HCT116 (cell line): ENCODE data around the gene INKA2. TPM values are rescaled to one million over a fixed set of nuclear protein-coding genes. Genes with fewer than 3 reads are reported as not detected.

Experiments used
- ATAC-seq: fragments of 200-7000 bp; cut with Tn5 transposase; 2 replicates; pipeline ENCODE4 v1.9.1; 2020; ENCODE audit warnings: mild to moderate bottlenecking, moderate library complexity
- BruUV-seq: library from RNA; stranded (reverse); fragments of 400-500 nt; replicated peaks from 2 replicates; lab custom pipeline; 2021; lab: Mats Ljungman, UMichigan
- CTCF ChIA-PET: fragments of 300-600 bp; sonication (Branson Sonifier 250); formaldehyde crosslinking; loops from one replicate; lab custom pipeline; 2021; ENCODE audit warnings: antibody characterized with exemption; lab: Charles Lee
- POLR2A ChIA-PET: fragments of 300-600, 350-600 bp; sonication (Branson Sonifier 250); formaldehyde crosslinking; loops from one replicate; lab custom pipeline; 2021; ENCODE audit warnings: antibody characterized with exemption; lab: Charles Lee
- RAD21 ChIA-PET, 2 experiments: fragments of 300-600 bp; sonication (Branson Sonifier 250); formaldehyde crosslinking; loops; one replicate each; lab custom pipeline; 2023; ENCODE audit warnings: low total read pairs in 2 of 2; ENCODE audit not compliant: uncharacterized antibody in 2 of 2, unreplicated experiment in 2 of 2, low non-redundant PET in 1 of 2; lab: Charles Lee
- DNase-seq: peaks from one replicate; pipeline ENCODE4 v3.0.0-alpha.2; 2010; ENCODE audit warnings: low read depth, low spot score
- H2AFZ ChIP-seq: fragments of 200-600 bp; shearing (Covaris generic), sonication (generic); 2 replicates; pipeline ENCODE4 v1.6.1; 2017; ENCODE audit warnings: low read depth, mixed run types, mixed read lengths, antibody characterized with exemption, low read length; ENCODE audit not compliant: poor library complexity, severe bottlenecking
- H3K27ac ChIP-seq: 2 replicates; pipeline ENCODE4 v1.5.1; 2012; ENCODE audit warnings: low read depth, low read length
- H3K27me3 ChIP-seq: fragments of 200-600 bp; sonication (generic); 2 replicates; pipeline ENCODE4 v1.6.1; 2016; ENCODE audit warnings: mixed run types, low read length, mixed read lengths; ENCODE audit not compliant: insufficient read depth
- H3K36me3 ChIP-seq, 2 experiments: fragments of 200-500 bp in 1 of 2; fragments of 200-600 bp in 1 of 2; sonication (Bioruptor generic) in 1 of 2; sonication (generic) in 1 of 2; 2 replicates each; pipeline versions ENCODE4 v1.5.1 to v1.6.1; 2014 to 2016; ENCODE audit warnings: low read length in 2 of 2, inconsistent platforms in 1 of 2, mixed read lengths in 1 of 2, mixed run types in 1 of 2; ENCODE audit not compliant: insufficient read depth in 2 of 2, control insufficient read depth in 1 of 2
- H3K4me1 ChIP-seq, 2 experiments: fragments of 200-600 bp in 1 of 2; sonication (generic) in 1 of 2; 2 replicates each; pipeline versions ENCODE4 v1.5.1 to v1.6.1; 2012 to 2017; ENCODE audit warnings: low read length in 2 of 2, inconsistent platforms in 1 of 2, mild to moderate bottlenecking in 1 of 2, mixed read lengths in 1 of 2, mixed run types in 1 of 2, moderate library complexity in 1 of 2; ENCODE audit not compliant: insufficient read depth in 2 of 2, control insufficient read depth in 1 of 2
- H3K4me2 ChIP-seq: fragments of 200-600 bp; sonication (generic); 2 replicates; pipeline ENCODE4 v1.6.1; 2017; ENCODE audit warnings: mixed run types, low read length, mixed read lengths
- H3K4me3 ChIP-seq, 2 experiments: fragments of 200-600 bp in 1 of 2; sonication (generic) in 1 of 2; replicated peaks in 1 of 2; 2 replicates each; pipeline ENCODE4 v1.5.1; 2011 to 2016; ENCODE audit warnings: low read length in 2 of 2, control low read depth in 1 of 2, low read depth in 1 of 2, mild to moderate bottlenecking in 1 of 2, mixed read lengths in 1 of 2, mixed run types in 1 of 2
- H3K79me2 ChIP-seq: fragments of 200-600 bp; sonication (generic); 2 replicates; pipeline ENCODE4 v1.6.1; 2017; ENCODE audit warnings: mild to moderate bottlenecking, mixed run types, low read length, moderate library complexity, mixed read lengths; ENCODE audit not compliant: insufficient read depth
- H3K9ac ChIP-seq: fragments of 200-600 bp; sonication (generic); 2 replicates; pipeline ENCODE4 v1.6.1; 2016; ENCODE audit warnings: low read length, mixed read lengths
- H3K9me2 ChIP-seq: fragments of 200-600 bp; sonication (generic), shearing (Covaris generic); 2 replicates; pipeline ENCODE4 v1.6.1; 2017; ENCODE audit warnings: mixed run types, mild to moderate bottlenecking, moderate library complexity; ENCODE audit not compliant: insufficient read depth
- H3K9me3 ChIP-seq, 2 experiments: fragments of 200-500 bp in 1 of 2; fragments of 200-600 bp in 1 of 2; sonication (Bioruptor generic) in 1 of 2; sonication (generic) in 1 of 2; 2 replicates each; pipeline ENCODE4 v1.6.1; 2014 to 2017; ENCODE audit warnings: low read length in 2 of 2, mixed read lengths in 2 of 2, inconsistent platforms in 1 of 2, low read depth in 1 of 2, mild to moderate bottlenecking in 1 of 2, mixed run types in 1 of 2, moderate library complexity in 1 of 2; ENCODE audit not compliant: control insufficient read depth in 1 of 2, insufficient read depth in 1 of 2
- H4K20me1 ChIP-seq: fragments of 200-600 bp; sonication (generic), shearing (Covaris generic); 2 replicates; pipeline ENCODE4 v1.6.1; 2017; ENCODE audit warnings: mixed run types, mild to moderate bottlenecking, moderate library complexity; ENCODE audit not compliant: insufficient read depth
- CEBPB ChIP-seq: IDR thresholded peaks from 2 replicates; pipeline ENCODE4 v1.6.1; 2012; ENCODE audit warnings: low read depth
- EGR1 ChIP-seq: IDR thresholded peaks from 2 replicates; pipeline ENCODE4 v1.6.1; 2012; ENCODE audit warnings: low read depth
- ELF1 ChIP-seq: IDR thresholded peaks from 2 replicates; pipeline ENCODE4 v1.6.1; 2012; ENCODE audit warnings: low read depth, borderline replicate concordance
- EZH2 ChIP-seq: fragments of 200-600 bp; sonication (generic); IDR thresholded peaks from 2 replicates; pipeline ENCODE4 v1.6.1; 2017; ENCODE audit warnings: antibody characterized with exemption, mixed run types
- FOSL1 ChIP-seq: IDR thresholded peaks from 2 replicates; pipeline ENCODE4 v1.6.1; 2012; ENCODE audit warnings: low read depth
- JUND ChIP-seq: IDR thresholded peaks from 2 replicates; pipeline ENCODE4 v1.6.1; 2012
- POLR2A ChIP-seq: IDR thresholded peaks from 2 replicates; pipeline ENCODE4 v1.7.0; 2011; ENCODE audit warnings: borderline replicate concordance; ENCODE audit not compliant: insufficient read depth, insufficient read length; ENCODE audit errors: extremely low read depth
- POLR2AphosphoS5 ChIP-seq: IDR thresholded peaks from 2 replicates; pipeline ENCODE4 v1.6.1; 2011; ENCODE audit warnings: mild to moderate bottlenecking, low read depth, low read length, moderate library complexity
- SIN3A ChIP-seq: IDR thresholded peaks from 2 replicates; pipeline ENCODE4 v1.6.1; 2012; ENCODE audit warnings: low read depth
- SP1 ChIP-seq: IDR thresholded peaks from 2 replicates; pipeline ENCODE4 v1.6.1; 2012; ENCODE audit warnings: low read depth
- SRF ChIP-seq: IDR thresholded peaks from 2 replicates; pipeline ENCODE4 v1.6.1; 2012; ENCODE audit warnings: low read depth
- TCF7L2 ChIP-seq: IDR thresholded peaks from 2 replicates; pipeline ENCODE4 v1.7.0; 2011; ENCODE audit warnings: borderline replicate concordance, inconsistent platforms; ENCODE audit not compliant: insufficient read depth, insufficient read length; ENCODE audit errors: extremely low read depth
- YY1 ChIP-seq: IDR thresholded peaks from 2 replicates; pipeline ENCODE4 v1.6.1; 2011; ENCODE audit warnings: low read length, low read depth, moderate library complexity, mild to moderate bottlenecking; ENCODE audit not compliant: insufficient replicate concordance; ENCODE audit errors: extremely low read depth
- ZNF274 ChIP-seq: fragments of 200-500 bp; sonication (Bioruptor generic); IDR thresholded peaks from 2 replicates; pipeline ENCODE4 v1.6.1; 2014; ENCODE audit warnings: mild to moderate bottlenecking, low read depth, low read length, inconsistent platforms
- intact Hi-C: fragments of 100-400 bp; cut with micrococcal nuclease; formaldehyde crosslinking; loops from 2 replicates; pipeline ENCODE4 v1.10.0; 2022
- total RNA-seq: library from RNA; stranded (reverse); gene quantifications from one replicate; pipeline ENCODE4 v1.2.1, GENCODE V29; 2021; ENCODE audit not compliant: unreplicated experiment
- TF ChIP-seq, protein P1 (sequence below), 3 experiments: fragments of 200-600 bp in 1 of 3; sonication (generic) in 1 of 3; IDR thresholded peaks in 2 of 3; conservative IDR thresholded peaks in 1 of 3; 2 replicates each; pipeline ENCODE4 v1.5.1; 2012 to 2017; ENCODE audit warnings: low read depth in 2 of 3, low read length in 2 of 3, antibody characterized with exemption in 1 of 3, borderline replicate concordance in 1 of 3, control low read depth in 1 of 3, mild to moderate bottlenecking in 1 of 3, mixed read lengths in 1 of 3, mixed run types in 1 of 3, moderate library complexity in 1 of 3; ENCODE audit not compliant: insufficient read depth in 1 of 3
- TF ChIP-seq, protein P2 (sequence below): IDR thresholded peaks from 2 replicates; pipeline ENCODE4 v1.6.1; 2012; ENCODE audit warnings: low read depth

The INKA2 gene
- total RNA-seq, 1 experiment from 2014 or later = 4.0 TPM

DNA sequence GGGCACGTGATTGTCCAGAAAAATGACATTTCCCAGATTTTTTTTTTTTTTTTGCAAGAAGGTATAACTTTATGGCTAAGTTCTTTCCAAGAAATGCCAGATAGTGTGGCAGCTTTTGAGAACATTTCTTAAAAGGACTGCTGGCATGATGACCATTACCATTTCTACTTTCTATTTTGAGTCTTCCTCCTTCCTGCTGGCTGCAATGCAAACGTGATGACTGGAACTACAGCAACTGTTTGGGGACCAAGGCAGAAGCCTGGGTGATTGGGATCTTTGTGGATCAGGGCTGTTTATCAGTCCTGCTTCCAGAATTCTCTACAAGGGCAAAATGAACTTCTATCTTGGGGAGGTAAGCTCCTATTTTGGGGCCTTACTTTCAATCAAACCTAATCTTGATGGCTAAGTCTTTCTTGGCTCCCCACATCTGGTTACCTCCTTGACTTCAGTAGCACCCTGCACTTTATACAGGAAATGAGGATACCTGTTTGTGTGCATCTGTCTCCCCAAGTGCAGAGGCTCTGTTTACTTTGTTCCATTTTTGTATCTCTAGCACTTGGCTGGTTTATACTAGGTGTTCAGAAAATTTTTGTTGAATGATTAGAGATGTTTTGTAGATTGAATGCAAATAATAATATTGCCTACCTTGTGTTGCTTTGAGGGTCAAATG lies 12.8 kb upstream of the INKA2 start:
- Histone ChIP-seq H3K79me2 (peaks cover 13% of the 10 kb centered on the region), H3K4me2 (no peak overlapping the region), H3K9me2 (no peaks in the 10 kb centered on the region), H3K36me3 (no peaks in the 10 kb centered on the region), H3K4me3 (no peak overlapping the region), H3K27ac (no peak overlapping the region), H4K20me1 (no peaks in the 10 kb centered on the region), H3K27me3 (no peaks in the 10 kb centered on the region), H3K9ac (no peak overlapping the region), H3K9me3 (no peaks in the 10 kb centered on the region), H3K4me1 (peaks cover 10 to 17% of the 10 kb centered on the region in 2 experiments), H2AFZ (no peak overlapping the region)
- RAD21 ChIA-PET = no interaction called here
- intact Hi-C loops = no loop called here
- TF ChIP-seq EZH2 (no peak), POLR2A (no peak), FOSL1 (no peak), ELF1 (no peak), JUND (no peak), POLR2AphosphoS5 (no peak), SIN3A (no peak), EGR1 (no peak), TCF7L2 (no peak), SRF (no peak), CEBPB (no peak), YY1 (no peak), ZNF274 (no peak), SP1 (no peak)
- TF ChIP-seq, protein P1, sequence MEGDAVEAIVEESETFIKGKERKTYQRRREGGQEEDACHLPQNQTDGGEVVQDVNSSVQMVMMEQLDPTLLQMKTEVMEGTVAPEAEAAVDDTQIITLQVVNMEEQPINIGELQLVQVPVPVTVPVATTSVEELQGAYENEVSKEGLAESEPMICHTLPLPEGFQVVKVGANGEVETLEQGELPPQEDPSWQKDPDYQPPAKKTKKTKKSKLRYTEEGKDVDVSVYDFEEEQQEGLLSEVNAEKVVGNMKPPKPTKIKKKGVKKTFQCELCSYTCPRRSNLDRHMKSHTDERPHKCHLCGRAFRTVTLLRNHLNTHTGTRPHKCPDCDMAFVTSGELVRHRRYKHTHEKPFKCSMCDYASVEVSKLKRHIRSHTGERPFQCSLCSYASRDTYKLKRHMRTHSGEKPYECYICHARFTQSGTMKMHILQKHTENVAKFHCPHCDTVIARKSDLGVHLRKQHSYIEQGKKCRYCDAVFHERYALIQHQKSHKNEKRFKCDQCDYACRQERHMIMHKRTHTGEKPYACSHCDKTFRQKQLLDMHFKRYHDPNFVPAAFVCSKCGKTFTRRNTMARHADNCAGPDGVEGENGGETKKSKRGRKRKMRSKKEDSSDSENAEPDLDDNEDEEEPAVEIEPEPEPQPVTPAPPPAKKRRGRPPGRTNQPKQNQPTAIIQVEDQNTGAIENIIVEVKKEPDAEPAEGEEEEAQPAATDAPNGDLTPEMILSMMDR (IDR thresholded peaks at IDR 0.05 in 2 of 3, conservative IDR thresholded peaks at IDR 0.05 in 1 of 3; ENCODE audit: borderline replicate concordance in 1 of 3, insufficient read depth in 1 of 3, low read depth in 2 of 3, low read length in 2 of 3) = no peak
- TF ChIP-seq, protein P2, sequence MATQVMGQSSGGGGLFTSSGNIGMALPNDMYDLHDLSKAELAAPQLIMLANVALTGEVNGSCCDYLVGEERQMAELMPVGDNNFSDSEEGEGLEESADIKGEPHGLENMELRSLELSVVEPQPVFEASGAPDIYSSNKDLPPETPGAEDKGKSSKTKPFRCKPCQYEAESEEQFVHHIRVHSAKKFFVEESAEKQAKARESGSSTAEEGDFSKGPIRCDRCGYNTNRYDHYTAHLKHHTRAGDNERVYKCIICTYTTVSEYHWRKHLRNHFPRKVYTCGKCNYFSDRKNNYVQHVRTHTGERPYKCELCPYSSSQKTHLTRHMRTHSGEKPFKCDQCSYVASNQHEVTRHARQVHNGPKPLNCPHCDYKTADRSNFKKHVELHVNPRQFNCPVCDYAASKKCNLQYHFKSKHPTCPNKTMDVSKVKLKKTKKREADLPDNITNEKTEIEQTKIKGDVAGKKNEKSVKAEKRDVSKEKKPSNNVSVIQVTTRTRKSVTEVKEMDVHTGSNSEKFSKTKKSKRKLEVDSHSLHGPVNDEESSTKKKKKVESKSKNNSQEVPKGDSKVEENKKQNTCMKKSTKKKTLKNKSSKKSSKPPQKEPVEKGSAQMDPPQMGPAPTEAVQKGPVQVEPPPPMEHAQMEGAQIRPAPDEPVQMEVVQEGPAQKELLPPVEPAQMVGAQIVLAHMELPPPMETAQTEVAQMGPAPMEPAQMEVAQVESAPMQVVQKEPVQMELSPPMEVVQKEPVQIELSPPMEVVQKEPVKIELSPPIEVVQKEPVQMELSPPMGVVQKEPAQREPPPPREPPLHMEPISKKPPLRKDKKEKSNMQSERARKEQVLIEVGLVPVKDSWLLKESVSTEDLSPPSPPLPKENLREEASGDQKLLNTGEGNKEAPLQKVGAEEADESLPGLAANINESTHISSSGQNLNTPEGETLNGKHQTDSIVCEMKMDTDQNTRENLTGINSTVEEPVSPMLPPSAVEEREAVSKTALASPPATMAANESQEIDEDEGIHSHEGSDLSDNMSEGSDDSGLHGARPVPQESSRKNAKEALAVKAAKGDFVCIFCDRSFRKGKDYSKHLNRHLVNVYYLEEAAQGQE = no peak
- no peak for DNase-seq
- no peak for ATAC-seq
- BruUV-seq = no TSS peak
- POLR2A ChIA-PET = no interaction called here
- CTCF ChIA-PET = interaction anchor here (2.6 to 3.8 kb wide), 2 partner anchors 37 to 270 kb away, joined by 7 to 20 read pairs; no protein-coding TSS in a partner anchor
